Kidney tubule cell (primary cell): ENCODE data around the gene PDS5A.
"Not testable (repeated sequence)": the region's sequence is repeated elsewhere in the genome, so short reads cannot be mapped to it uniquely, and the experiment has no call there.

Experiments
- DNase-seq: peaks from one replicate; pipeline ENCODE4 v3.0.0-alpha.2; 2018; ENCODE audit warnings: low spot score

PDS5A gene

GRCh38 chr4:39961311-39961877 is 16.3 kb downstream of the PDS5A start:
- no peak for DNase-seq

- no peak for DNase-seq
Measured at GRCh38 chr4:39950861-39951481, 26.7 kb downstream of the PDS5A start.

GRCh38 chr4:39947963-39948362 is 29.7 kb downstream of the PDS5A start:
- DNase-seq = no peak

GRCh38 chr4:39947417-39947816 is 30.3 kb downstream of the PDS5A start:
- no peak for DNase-seq

GRCh38 chr4:39944245-39944644 is 33.5 kb downstream of the PDS5A start:
- DNase-seq = not testable (repeated sequence)

GRCh38 chr4:39942507-39942906 is 35.2 kb downstream of the PDS5A start:
- DNase-seq = no peak

GRCh38 chr4:39941682-39942217 is 36.0 kb downstream of the PDS5A start:
- no peak for DNase-seq

GRCh38 chr4:39937683-39938268 is 39.9 kb downstream of the PDS5A start:
- DNase-seq = no peak

GRCh38 chr4:39936565-39937418 is 40.9 kb downstream of the PDS5A start:
- no peak for DNase-seq

- DNase-seq = peak; percentile 37
Measured at GRCh38 chr4:39933671-39934590, 43.8 kb downstream of the PDS5A start.

- no peak for DNase-seq
Measured at GRCh38 chr4:39932776-39933402, 44.8 kb downstream of the PDS5A start.

- no peak for DNase-seq
Measured at GRCh38 chr4:39931441-39931901, 46.2 kb downstream of the PDS5A start.

- no peak for DNase-seq
Measured at GRCh38 chr4:39928538-39928937, 49.2 kb downstream of the PDS5A start.

- no peak for DNase-seq
Measured at GRCh38 chr4:39924014-39924413, 53.7 kb downstream of the PDS5A start.

- DNase-seq = peak; percentile 61
Measured at GRCh38 chr4:39922399-39922798, 55.3 kb downstream of the PDS5A start.

GRCh38 chr4:39913471-39913870 is 64.2 kb downstream of the PDS5A start:
- no peak for DNase-seq

- DNase-seq = peak; percentile 21
Measured at GRCh38 chr4:39910064-39910463, 67.6 kb downstream of the PDS5A start.

GRCh38 chr4:39908284-39908683 is 69.4 kb downstream of the PDS5A start:
- peak; percentile 49 for DNase-seq

- no peak for DNase-seq
Measured at GRCh38 chr4:39905656-39906055, 72.1 kb downstream of the PDS5A start.

- DNase-seq = peak; percentile 6
Measured at GRCh38 chr4:39905019-39905418, 72.7 kb downstream of the PDS5A start.

- no peak for DNase-seq
Measured at GRCh38 chr4:39900966-39901365, 76.7 kb downstream of the PDS5A start.
